ENCODE results near the gene UIMC1. TPM values are rescaled to one million over a fixed set of nuclear protein-coding genes. Genes with fewer than 3 reads are reported as not detected.

The UIMC1 gene
- total RNA-seq, 2 donors from 2014 or later, result 19.1 to 27.2 TPM

- no peak for ATAC-seq
- Histone ChIP-seq H3K27me3 (no peaks in the 10 kb centered on the region), H3K27ac (no peak overlapping the region), H3K36me3 (replicated peaks in 1 of 2; ENCODE audit: insufficient read depth in 1 of 2, low read depth in 2 of 2) (peaks cover 0 to 5% of the 10 kb centered on the region in 2 donors), H3K4me1 (no peaks in the 10 kb centered on the region), H3K4me3 (no peak overlapping the region), H3K9me3 (no peaks in the 10 kb centered on the region)
- no peak for DNase-seq
- no peak for TF ChIP-seq CTCF (IDR thresholded peaks at IDR 0.05)
- TF ChIP-seq POLR2A (IDR thresholded peaks at IDR 0.05), result no peak
- 94 to 100% methylated on average over 1 of the region's 1 CpG for WGBS, 2 donors
- intact Hi-C loops (cut with DNase I), result no loop called here
Observed at GRCh38 chr5:176929654-176930053, 76.9 kb downstream of the UIMC1 start.

GRCh38 chr5:176927562-176927961 is 79.0 kb downstream of the UIMC1 start:
- no peak overlapping the region for H3K27ac ChIP-seq
- WGBS, 2 donors, result 89 to 96% methylated on average over 3 of the region's 3 CpGs
- ATAC-seq (no peak), DNase-seq (no peak)
- H3K9me3 ChIP-seq, result no peaks in the 10 kb centered on the region
- H3K27me3 ChIP-seq, result no peaks in the 10 kb centered on the region
- TF ChIP-seq CTCF (IDR thresholded peaks at IDR 0.05) (no peak), POLR2A (IDR thresholded peaks at IDR 0.05) (no peak)
- H3K36me3 ChIP-seq (replicated peaks in 1 of 2; ENCODE audit: insufficient read depth in 1 of 2, low read depth in 2 of 2), result peaks cover 0 to 5% of the 10 kb centered on the region in 2 donors
- no peak overlapping the region for H3K4me3 ChIP-seq
- H3K4me1 ChIP-seq, result no peaks in the 10 kb centered on the region
- intact Hi-C loops (cut with DNase I), result no loop called here

GRCh38 chr5:176922817-176923216 is 83.8 kb downstream of the UIMC1 start:
- DNase-seq (no peak), ATAC-seq (no peak)
- 63 to 79% methylated on average over 2 of the region's 2 CpGs for WGBS, 2 donors
- H3K27me3 ChIP-seq, result no peaks in the 10 kb centered on the region
- no peak for TF ChIP-seq CTCF (IDR thresholded peaks at IDR 0.05)
- no peak for TF ChIP-seq POLR2A (IDR thresholded peaks at IDR 0.05)
- no peak overlapping the region for H3K4me3 ChIP-seq
- no peaks in the 10 kb centered on the region for H3K9me3 ChIP-seq
- H3K4me1 ChIP-seq, result no peaks in the 10 kb centered on the region
- no peak overlapping the region for H3K27ac ChIP-seq
- no peaks in the 10 kb centered on the region for H3K36me3 ChIP-seq (replicated peaks in 1 of 2; ENCODE audit: insufficient read depth in 1 of 2, low read depth in 2 of 2)
- intact Hi-C loops (cut with DNase I), result no loop called here

GRCh38 chr5:176921714-176922113 is 84.9 kb downstream of the UIMC1 start:
- Histone ChIP-seq H3K4me3 (no peak overlapping the region), H3K9me3 (no peaks in the 10 kb centered on the region), H3K4me1 (no peaks in the 10 kb centered on the region), H3K27me3 (no peaks in the 10 kb centered on the region), H3K36me3 (replicated peaks in 1 of 2; ENCODE audit: insufficient read depth in 1 of 2, low read depth in 2 of 2) (no peaks in the 10 kb centered on the region), H3K27ac (no peak overlapping the region)
- TF ChIP-seq CTCF (IDR thresholded peaks at IDR 0.05) (no peak), POLR2A (IDR thresholded peaks at IDR 0.05) (no peak)
- 80 to 82% methylated on average over 3 of the region's 3 CpGs for WGBS, 2 donors
- DNase-seq (no peak), ATAC-seq (no peak)
- intact Hi-C loops (cut with DNase I), result no loop called here

GRCh38 chr5:176918613-176919012 is 88.0 kb downstream of the UIMC1 start:
- Histone ChIP-seq H3K27ac (no peak overlapping the region), H3K9me3 (no peaks in the 10 kb centered on the region), H3K27me3 (no peaks in the 10 kb centered on the region), H3K4me3 (no peak overlapping the region), H3K36me3 (replicated peaks in 1 of 2; ENCODE audit: insufficient read depth in 1 of 2, low read depth in 2 of 2) (no peaks in the 10 kb centered on the region), H3K4me1 (no peaks in the 10 kb centered on the region)
- DNase-seq (no peak), ATAC-seq (no peak)
- TF ChIP-seq CTCF (IDR thresholded peaks at IDR 0.05) (no peak), POLR2A (IDR thresholded peaks at IDR 0.05) (no peak)
- intact Hi-C loops (cut with DNase I), result no loop called here
- WGBS, 2 donors, result 86 to 92% methylated on average over 6 of the region's 6 CpGs
